ENCODE results near the gene C1QA.
"Not testable (repeated sequence)": the region's sequence is repeated elsewhere in the genome, so short reads cannot be mapped to it uniquely, and the experiment has no call there.

The C1QA gene

DNA sequence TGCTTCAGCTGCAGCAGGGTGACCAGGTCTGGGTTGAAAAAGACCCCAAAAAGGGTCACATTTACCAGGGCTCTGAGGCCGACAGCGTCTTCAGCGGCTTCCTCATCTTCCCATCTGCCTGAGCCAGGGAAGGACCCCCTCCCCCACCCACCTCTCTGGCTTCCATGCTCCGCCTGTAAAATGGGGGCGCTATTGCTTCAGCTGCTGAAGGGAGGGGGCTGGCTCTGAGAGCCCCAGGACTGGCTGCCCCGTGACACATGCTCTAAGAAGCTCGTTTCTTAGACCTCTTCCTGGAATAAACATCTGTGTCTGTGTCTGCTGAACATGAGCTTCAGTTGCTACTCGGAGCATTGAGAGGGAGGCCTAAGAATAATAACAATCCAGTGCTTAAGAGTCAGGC, 2.9 kb downstream of the C1QA start:
- DNase-seq (ENCODE audit: extremely low read depth in 1 of 2, low read depth in 1 of 2), result no peak

- DNase-seq (ENCODE audit: extremely low read depth in 1 of 2, low read depth in 1 of 2), result no peak
Measured at GRCh38 chr1:22641247-22641646, 4.8 kb downstream of the C1QA start.

GRCh38 chr1:22641906-22642636, 5.6 kb downstream of the C1QA start:
- DNase-seq (ENCODE audit: extremely low read depth in 1 of 2, low read depth in 1 of 2), result peak; percentile 44 to 47

- DNase-seq (ENCODE audit: extremely low read depth in 1 of 2, low read depth in 1 of 2), result no peak
Measured at GRCh38 chr1:22643381-22643780, 7.0 kb downstream of the C1QA start, which contains the start of gene C1QC. C1QC (plus strand) TSS chr1:22643633; CDS start chr1:22644024, 391 bp downstream.

- DNase-seq (ENCODE audit: extremely low read depth in 1 of 2, low read depth in 1 of 2), result no peak
Measured at GRCh38 chr1:22643928-22644327, 7.5 kb downstream of the C1QA start.

- DNase-seq (ENCODE audit: extremely low read depth in 1 of 2, low read depth in 1 of 2), result no peak
Measured at GRCh38 chr1:22645931-22646330, 9.5 kb downstream of the C1QA start.

GRCh38 chr1:22646384-22646783, 10.0 kb downstream of the C1QA start:
- DNase-seq (ENCODE audit: extremely low read depth in 1 of 2, low read depth in 1 of 2), result no peak

DNA sequence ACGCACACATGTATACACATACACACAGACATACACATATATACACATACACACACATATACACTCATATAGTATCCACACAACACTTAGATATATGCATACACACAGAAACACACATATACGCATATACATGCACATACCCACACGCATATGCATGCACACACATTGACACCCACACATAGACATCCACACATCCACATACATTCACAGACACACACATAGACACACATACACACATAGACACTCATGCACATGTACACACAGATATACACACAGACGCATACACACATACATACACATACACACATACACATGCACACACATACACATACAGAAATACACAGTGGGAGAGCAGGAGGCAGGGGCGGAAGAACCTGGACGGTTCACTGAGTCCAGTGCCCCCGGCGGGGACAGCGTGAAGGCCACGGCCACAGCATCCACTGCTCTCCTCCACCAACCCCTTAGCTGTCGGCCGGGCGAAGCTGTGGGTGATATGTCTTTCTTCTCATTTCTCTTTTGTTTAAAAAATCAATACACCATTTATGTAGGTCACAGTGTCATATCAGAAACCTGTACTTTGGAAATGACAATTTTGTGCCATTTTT, 13.8 kb downstream of the C1QA start:
- no peak for DNase-seq (ENCODE audit: extremely low read depth in 1 of 2, low read depth in 1 of 2)

GRCh38 chr1:22651941-22652856, 15.8 kb downstream of the C1QA start:
- no peak for DNase-seq (ENCODE audit: extremely low read depth in 1 of 2, low read depth in 1 of 2)

- DNase-seq (ENCODE audit: extremely low read depth in 1 of 2, low read depth in 1 of 2), result no peak
Measured at GRCh38 chr1:22652881-22653316, 16.5 kb downstream of the C1QA start, which contains the start of gene C1QB. C1QB (plus strand) TSS chr1:22653236; CDS start chr1:22659463, 6,227 bp downstream.

GRCh38 chr1:22654692-22655091, 18.3 kb downstream of the C1QA start:
- no peak for DNase-seq (ENCODE audit: extremely low read depth in 1 of 2, low read depth in 1 of 2)

GRCh38 chr1:22658385-22659163, 22.1 kb downstream of the C1QA start:
- DNase-seq (ENCODE audit: extremely low read depth in 1 of 2, low read depth in 1 of 2), result no peak

DNA sequence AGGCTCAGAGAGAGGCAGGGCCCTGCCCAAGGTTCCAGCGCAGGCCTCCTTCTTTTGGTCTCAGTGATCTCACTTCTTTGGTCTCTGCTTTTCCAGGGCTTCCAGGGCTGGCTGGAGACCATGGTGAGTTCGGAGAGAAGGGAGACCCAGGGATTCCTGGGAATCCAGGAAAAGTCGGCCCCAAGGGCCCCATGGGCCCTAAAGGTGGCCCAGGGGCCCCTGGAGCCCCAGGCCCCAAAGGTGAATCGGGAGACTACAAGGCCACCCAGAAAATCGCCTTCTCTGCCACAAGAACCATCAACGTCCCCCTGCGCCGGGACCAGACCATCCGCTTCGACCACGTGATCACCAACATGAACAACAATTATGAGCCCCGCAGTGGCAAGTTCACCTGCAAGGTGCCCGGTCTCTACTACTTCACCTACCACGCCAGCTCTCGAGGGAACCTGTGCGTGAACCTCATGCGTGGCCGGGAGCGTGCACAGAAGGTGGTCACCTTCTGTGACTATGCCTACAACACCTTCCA, 24.4 kb downstream of the C1QA start:
- no peak for DNase-seq (ENCODE audit: extremely low read depth in 1 of 2, low read depth in 1 of 2)

DNA sequence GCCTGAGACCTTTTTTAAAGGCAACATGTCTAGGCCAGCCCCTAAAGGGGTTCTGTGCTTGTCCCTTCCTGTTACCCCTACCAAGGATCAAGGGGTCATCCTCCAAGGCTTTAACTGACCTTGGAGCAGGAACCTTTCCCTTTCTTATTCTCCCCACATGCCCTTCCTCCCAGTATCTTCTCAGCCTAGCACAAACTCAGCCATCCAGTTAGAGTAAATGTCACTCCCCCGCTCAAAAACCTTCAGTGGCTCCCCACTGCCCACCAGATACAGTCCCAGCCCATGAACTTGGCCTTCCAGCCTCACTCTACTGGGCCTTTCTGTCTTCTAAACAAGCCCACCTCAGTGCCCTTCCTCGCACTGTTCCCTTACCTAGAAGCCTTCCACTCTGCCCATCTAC, 25.5 kb downstream of the C1QA start:
- no peak for DNase-seq (ENCODE audit: extremely low read depth in 1 of 2, low read depth in 1 of 2)

GRCh38 chr1:22662318-22662717, 25.9 kb downstream of the C1QA start:
- DNase-seq (ENCODE audit: extremely low read depth in 1 of 2, low read depth in 1 of 2), result peak in 1 of 2 donors; percentile 8

- no peak for DNase-seq (ENCODE audit: extremely low read depth in 1 of 2, low read depth in 1 of 2)
Measured at GRCh38 chr1:22662986-22663408, 26.6 kb downstream of the C1QA start.

DNA sequence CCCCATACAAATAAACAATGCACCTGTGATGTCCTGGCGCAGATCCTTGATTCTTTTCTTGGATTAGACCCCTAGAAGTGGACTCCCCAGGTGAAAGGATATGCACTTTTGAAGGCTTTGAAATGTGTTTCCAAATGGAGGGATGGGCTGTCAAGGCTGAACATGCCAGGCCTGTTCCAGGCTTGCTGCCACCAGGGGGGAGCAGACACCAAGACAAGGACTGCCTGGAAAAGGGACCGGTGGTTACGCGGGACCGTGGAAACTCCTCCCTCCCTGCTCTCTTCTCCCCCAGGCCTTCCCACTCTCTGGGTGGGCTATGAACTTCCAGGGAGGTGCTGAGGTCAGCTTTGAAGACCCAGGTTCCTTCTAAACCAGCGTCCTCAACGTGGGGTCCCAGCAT, 29.3 kb downstream of the C1QA start:
- DNase-seq (ENCODE audit: extremely low read depth in 1 of 2, low read depth in 1 of 2), result no peak

DNA sequence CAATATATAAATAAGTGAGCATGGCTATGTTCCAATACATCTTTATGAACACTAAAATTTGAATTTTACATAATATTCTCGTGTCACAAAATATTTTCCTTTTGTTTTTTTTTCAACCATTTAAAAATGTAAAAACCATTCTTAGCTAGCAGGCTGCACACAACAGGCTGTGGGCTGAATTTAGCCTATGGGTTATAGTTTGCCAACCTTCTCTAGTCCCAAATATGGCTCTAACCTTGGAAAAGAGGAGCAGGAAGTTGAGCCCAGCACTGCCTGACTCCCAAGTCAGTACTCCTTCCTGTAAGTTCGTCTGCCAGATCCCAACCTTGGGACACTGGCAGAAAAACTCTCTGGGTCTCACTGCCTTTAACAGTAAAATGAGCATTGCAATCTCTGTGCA, 30.0 kb downstream of the C1QA start:
- no peak for DNase-seq (ENCODE audit: extremely low read depth in 1 of 2, low read depth in 1 of 2)

DNA sequence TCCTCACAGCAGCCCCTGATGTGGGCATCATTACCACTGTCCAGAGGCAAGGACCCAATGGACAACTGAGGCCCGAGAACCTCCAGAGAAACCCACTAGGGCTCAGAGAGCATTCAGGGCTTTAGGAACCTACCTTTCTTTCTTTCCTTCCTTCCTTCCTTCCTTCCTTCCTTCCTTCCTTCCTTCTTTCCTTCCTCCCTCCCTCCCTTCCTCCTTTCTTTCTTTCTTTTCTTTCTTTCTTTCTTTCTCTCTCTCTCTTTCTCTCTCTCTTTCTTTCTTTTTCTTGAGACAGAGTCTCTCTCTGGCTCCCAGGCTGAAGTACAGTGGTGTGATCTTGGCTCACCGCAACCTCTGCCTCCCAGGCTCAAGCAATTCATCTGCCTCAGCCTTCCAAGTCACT, 32.4 kb downstream of the C1QA start:
- DNase-seq (ENCODE audit: extremely low read depth in 1 of 2, low read depth in 1 of 2), result not testable (repeated sequence)

GRCh38 chr1:22670352-22670975, 34.0 kb downstream of the C1QA start:
- no peak for DNase-seq (ENCODE audit: extremely low read depth in 1 of 2, low read depth in 1 of 2)

All from stimulated activated CD8-positive, alpha-beta memory T cell treated with anti-CD3 and anti-CD28 coated beads, Interleukin-7, amount 100 ng/mL, for 48 hours (primary cell).